SU-DHL-6 (cell line): ENCODE results near the gene NTSR1.

Experiments
- H2AFZ ChIP-seq: fragments of 200-600 bp; sonication (generic); 2 replicates; pipeline ENCODE4 v1.6.1; 2014; ENCODE audit warnings: low read depth, mild to moderate bottlenecking, moderate library complexity, mixed read lengths, antibody characterized with exemption, low read length; ENCODE audit not compliant: severe bottlenecking
- H3F3A ChIP-seq: fragments of 200-600 bp; shearing (Covaris generic); 2 replicates; pipeline ENCODE4 v1.6.0; 2016; ENCODE audit warnings: antibody characterized with exemption, mild to moderate bottlenecking; ENCODE audit not compliant: insufficient read depth
- H3K27ac ChIP-seq: fragments of 200-600 bp; sonication (generic); 2 replicates; pipeline ENCODE4 v1.5.1; 2016; ENCODE audit warnings: low read depth, mild to moderate bottlenecking, low read length, moderate library complexity, mixed read lengths
- H3K27me3 ChIP-seq: fragments of 200-600 bp; sonication (generic), shearing (Covaris generic); 2 replicates; pipeline ENCODE4 v1.6.0; 2014; ENCODE audit warnings: mild to moderate bottlenecking, low read length
- H3K36me3 ChIP-seq: fragments of 200-600 bp; sonication (generic); 2 replicates; pipeline ENCODE4 v1.6.1; 2014; ENCODE audit warnings: mild to moderate bottlenecking, low read length, mixed read lengths
- H3K4me2 ChIP-seq: fragments of 300-600, 200-600 bp; shearing (Covaris generic), sonication (generic); 2 replicates; pipeline ENCODE4 v1.6.0; 2014; ENCODE audit warnings: low read length, low read depth, mild to moderate bottlenecking; ENCODE audit not compliant: poor library complexity, severe bottlenecking
- H3K4me3 ChIP-seq: fragments of 200-600 bp; sonication (generic); 2 replicates; pipeline ENCODE4 v1.5.1; 2014; ENCODE audit warnings: antibody characterized with exemption, low read length, mild to moderate bottlenecking, mixed read lengths; ENCODE audit not compliant: insufficient read depth, poor library complexity, severe bottlenecking
- H3K79me2 ChIP-seq: fragments of 200-600 bp; sonication (generic); 2 replicates; pipeline ENCODE4 v1.6.1; 2014; ENCODE audit warnings: mild to moderate bottlenecking, low read length, moderate library complexity; ENCODE audit not compliant: insufficient read depth
- H3K9ac ChIP-seq: fragments of 200-600 bp; sonication (generic); 2 replicates; pipeline ENCODE4 v1.7.0; 2014; ENCODE audit warnings: mild to moderate bottlenecking, low read length
- H3K9me2 ChIP-seq: fragments of 200-600 bp; sonication (generic); replicated peaks from 2 replicates; pipeline ENCODE4 v1.6.1; 2014; ENCODE audit warnings: low read length; ENCODE audit not compliant: insufficient read depth
- H3K9me3 ChIP-seq: fragments of 200-600 bp; sonication (generic); 2 replicates; pipeline ENCODE4 v1.6.1; 2014; ENCODE audit warnings: low read length, mixed read lengths; ENCODE audit not compliant: insufficient read depth
- H4K20me1 ChIP-seq: fragments of 200-600 bp; sonication (generic); 2 replicates; pipeline ENCODE4 v1.6.1; 2014; ENCODE audit warnings: low read depth, mild to moderate bottlenecking, antibody characterized with exemption, low read length, moderate library complexity, mixed read lengths
- CTCF ChIP-seq: fragments of 200-600 bp; sonication (generic); IDR thresholded peaks from one replicate; pipeline ENCODE4 v1.5.1; 2017; ENCODE audit warnings: antibody characterized with exemption, mild to moderate bottlenecking, low read length, moderate library complexity; ENCODE audit not compliant: insufficient read depth, poor library complexity, severe bottlenecking
- EZH2phosphoT487 ChIP-seq: fragments of 200-600 bp; sonication (generic), shearing (Covaris generic); conservative IDR thresholded peaks from 2 replicates; pipeline ENCODE4 v1.6.1; 2018; ENCODE audit warnings: mild to moderate bottlenecking, antibody characterized with exemption, low read length, moderate library complexity, mixed read lengths

NTSR1 gene

GRCh38 chr20:62708591-62709536, at the start of gene NTSR1:
Gene NTSR1 (plus strand): TSS chr20:62708836. CDS start chr20:62709208, 372 bp downstream.
- no peaks in the 10 kb centered on the region for H3K79me2 ChIP-seq
- no peak within 1 kb of the TSS for H3K9ac ChIP-seq
- no peaks in the 10 kb centered on the region for H3K27me3 ChIP-seq
- H3K27ac ChIP-seq: no peak within 1 kb of the TSS
- no peak for TF ChIP-seq CTCF
- TF ChIP-seq EZH2phosphoT487: no peak
- no peaks in the 10 kb centered on the region for H3K36me3 ChIP-seq
- H4K20me1 ChIP-seq: no peaks in the 10 kb centered on the region
- no peaks in the 10 kb centered on the region for H3K9me2 ChIP-seq
- H3K9me3 ChIP-seq: no peaks in the 10 kb centered on the region
- H3F3A ChIP-seq: no peaks in the 10 kb centered on the region
- H2AFZ ChIP-seq: no peak within 1 kb of the TSS
- H3K4me2 ChIP-seq: no peak within 1 kb of the TSS
- H3K4me3 ChIP-seq: no peak within 1 kb of the TSS

DNA sequence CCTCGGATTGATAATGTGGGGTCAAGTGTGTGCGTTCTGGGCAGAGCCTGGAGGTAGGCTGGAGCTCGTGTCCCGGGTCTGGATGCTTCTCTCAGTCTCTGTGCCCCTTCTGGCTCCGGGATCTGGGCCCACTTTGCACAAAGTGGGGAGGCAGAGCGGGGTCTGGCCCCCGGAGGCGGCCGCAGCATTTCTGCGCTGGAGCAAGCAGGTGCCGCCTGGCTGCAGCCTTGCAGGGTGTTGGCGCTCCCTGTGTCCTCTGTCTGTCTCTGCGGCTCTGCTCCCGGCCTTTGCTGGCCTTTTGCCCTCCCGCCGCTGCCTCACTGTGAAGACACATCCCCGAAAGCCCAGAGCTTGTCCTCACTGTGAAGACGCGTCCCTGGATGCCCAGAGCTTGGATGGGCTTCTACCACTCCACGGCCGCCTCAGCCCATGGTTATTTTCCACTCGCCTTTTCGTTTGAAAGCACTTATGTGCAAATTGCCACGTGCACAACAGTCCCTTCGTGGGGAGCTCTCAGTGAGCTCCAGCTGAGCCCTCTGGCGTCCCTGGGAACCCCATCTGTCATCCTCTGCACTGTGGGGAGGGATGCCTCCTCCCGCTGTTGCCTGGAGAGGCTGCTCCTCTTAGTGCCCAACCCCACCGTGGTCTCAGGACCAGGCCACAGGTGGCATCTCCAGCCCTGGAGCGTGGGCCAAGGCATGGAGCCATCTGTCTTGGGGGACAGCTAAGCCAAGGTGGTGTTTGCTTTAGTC, 49.0 kb upstream of the NTSR1 start:
- H3K27me3 ChIP-seq: no peaks in the 10 kb centered on the region
- H3K4me2 ChIP-seq: no peak overlapping the region
- no peaks in the 10 kb centered on the region for H3F3A ChIP-seq
- TF ChIP-seq CTCF: no peak
- TF ChIP-seq EZH2phosphoT487: no peak
- no peaks in the 10 kb centered on the region for H3K9me2 ChIP-seq
- H2AFZ ChIP-seq: no peak overlapping the region
- H3K36me3 ChIP-seq: no peaks in the 10 kb centered on the region
- H3K4me3 ChIP-seq: no peak overlapping the region
- no peak overlapping the region for H3K27ac ChIP-seq
- no peaks in the 10 kb centered on the region for H3K9me3 ChIP-seq
- H3K9ac ChIP-seq: no peak overlapping the region
- H4K20me1 ChIP-seq: no peaks in the 10 kb centered on the region
- H3K79me2 ChIP-seq: no peaks in the 10 kb centered on the region

DNA sequence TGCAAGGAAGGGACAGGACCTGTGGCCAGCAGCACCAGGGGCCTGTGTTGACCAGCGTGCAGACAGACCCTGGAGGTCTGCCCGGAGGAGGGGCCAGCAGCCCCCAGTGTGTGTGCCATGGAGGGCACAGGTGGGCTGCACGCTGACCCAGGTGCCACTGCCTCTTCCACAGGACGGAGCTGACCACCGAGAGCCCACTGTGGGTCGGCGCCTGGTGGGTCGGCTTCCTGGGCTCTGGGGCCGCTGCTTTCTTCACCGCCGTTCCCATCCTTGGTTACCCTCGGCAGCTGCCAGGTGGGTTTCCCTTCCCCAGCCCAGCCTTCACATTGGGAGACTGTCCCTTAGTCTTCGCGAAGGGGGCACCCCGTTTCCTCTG, 48.4 kb upstream of the NTSR1 start:
- H3K9ac ChIP-seq: no peak overlapping the region
- H3K9me2 ChIP-seq: no peaks in the 10 kb centered on the region
- H3K27me3 ChIP-seq: no peaks in the 10 kb centered on the region
- no peak overlapping the region for H3K4me2 ChIP-seq
- H3F3A ChIP-seq: no peaks in the 10 kb centered on the region
- no peaks in the 10 kb centered on the region for H3K36me3 ChIP-seq
- H3K9me3 ChIP-seq: no peaks in the 10 kb centered on the region
- TF ChIP-seq EZH2phosphoT487: no peak
- TF ChIP-seq CTCF: no peak
- no peak overlapping the region for H3K27ac ChIP-seq
- H2AFZ ChIP-seq: no peak overlapping the region
- no peaks in the 10 kb centered on the region for H4K20me1 ChIP-seq
- H3K4me3 ChIP-seq: no peak overlapping the region
- no peaks in the 10 kb centered on the region for H3K79me2 ChIP-seq
